ENCODE measurements around the gene DCTN3. TPM values are rescaled to one million over a fixed set of nuclear protein-coding genes. Genes with fewer than 3 reads are reported as not detected.

Gene DCTN3
- total RNA-seq, 1 donor from 2014 or later: 105 TPM

- H3K9me3 Mint-ChIP-seq (ENCODE audit: unreplicated experiment): no peaks in the 10 kb centered on the region
- peaks cover 84% of the 10 kb centered on the region for H3K27me3 Mint-ChIP-seq (ENCODE audit: unreplicated experiment)
- peaks cover 10% of the 10 kb centered on the region for H3K4me1 Mint-ChIP-seq (ENCODE audit: unreplicated experiment)
- no peak overlapping the region for H3K4me3 Mint-ChIP-seq (ENCODE audit: unreplicated experiment)
- H3K27ac Mint-ChIP-seq (ENCODE audit: unreplicated experiment): no peak overlapping the region
- no peak for DNase-seq (ENCODE audit: extremely low spot score, unreplicated experiment)
- no peak for TF ChIP-seq CTCF (IDR thresholded peaks at IDR 0.05)
- no peaks in the 10 kb centered on the region for H3K36me3 Mint-ChIP-seq (ENCODE audit: unreplicated experiment)
Measured at GRCh38 chr9:34584970-34585369, 35.3 kb downstream of the DCTN3 start.

GRCh38 chr9:34582787-34583186, 37.5 kb downstream of the DCTN3 start:
- no peaks in the 10 kb centered on the region for H3K36me3 Mint-ChIP-seq (ENCODE audit: unreplicated experiment)
- H3K27me3 Mint-ChIP-seq (ENCODE audit: unreplicated experiment): peaks cover 84% of the 10 kb centered on the region
- no peak overlapping the region for H3K27ac Mint-ChIP-seq (ENCODE audit: unreplicated experiment)
- no peak overlapping the region for H3K4me3 Mint-ChIP-seq (ENCODE audit: unreplicated experiment)
- peaks cover 3% of the 10 kb centered on the region for H3K4me1 Mint-ChIP-seq (ENCODE audit: unreplicated experiment)
- TF ChIP-seq CTCF (IDR thresholded peaks at IDR 0.05): no peak
- H3K9me3 Mint-ChIP-seq (ENCODE audit: unreplicated experiment): no peaks in the 10 kb centered on the region
- no peak for DNase-seq (ENCODE audit: extremely low spot score, unreplicated experiment)

- peaks cover 10% of the 10 kb centered on the region for H3K4me1 Mint-ChIP-seq (ENCODE audit: unreplicated experiment)
- H3K9me3 Mint-ChIP-seq (ENCODE audit: unreplicated experiment): no peaks in the 10 kb centered on the region
- H3K27ac Mint-ChIP-seq (ENCODE audit: unreplicated experiment): no peak overlapping the region
- no peak overlapping the region for H3K4me3 Mint-ChIP-seq (ENCODE audit: unreplicated experiment)
- H3K27me3 Mint-ChIP-seq (ENCODE audit: unreplicated experiment): peaks cover 82% of the 10 kb centered on the region
- no peak for DNase-seq (ENCODE audit: extremely low spot score, unreplicated experiment)
- H3K36me3 Mint-ChIP-seq (ENCODE audit: unreplicated experiment): no peaks in the 10 kb centered on the region
- TF ChIP-seq CTCF (IDR thresholded peaks at IDR 0.05): no peak
Measured at GRCh38 chr9:34581318-34581717, 39.0 kb downstream of the DCTN3 start.

GRCh38 chr9:34580358-34580757, 39.9 kb downstream of the DCTN3 start:
- H3K4me3 Mint-ChIP-seq (ENCODE audit: unreplicated experiment): no peak overlapping the region
- H3K36me3 Mint-ChIP-seq (ENCODE audit: unreplicated experiment): no peaks in the 10 kb centered on the region
- no peak for TF ChIP-seq CTCF (IDR thresholded peaks at IDR 0.05)
- H3K27me3 Mint-ChIP-seq (ENCODE audit: unreplicated experiment): peaks cover 80% of the 10 kb centered on the region
- no peak for DNase-seq (ENCODE audit: extremely low spot score, unreplicated experiment)
- H3K27ac Mint-ChIP-seq (ENCODE audit: unreplicated experiment): no peak overlapping the region
- no peaks in the 10 kb centered on the region for H3K9me3 Mint-ChIP-seq (ENCODE audit: unreplicated experiment)
- peaks cover 10% of the 10 kb centered on the region for H3K4me1 Mint-ChIP-seq (ENCODE audit: unreplicated experiment)

GRCh38 chr9:34579808-34580163, 40.5 kb downstream of the DCTN3 start:
- no peak for TF ChIP-seq CTCF (IDR thresholded peaks at IDR 0.05)
- Mint-ChIP-seq H3K27ac (ENCODE audit: unreplicated experiment) (no peak overlapping the region), H3K27me3 (ENCODE audit: unreplicated experiment) (peaks cover 78% of the 10 kb centered on the region), H3K4me1 (ENCODE audit: unreplicated experiment) (peaks cover 10% of the 10 kb centered on the region), H3K9me3 (ENCODE audit: unreplicated experiment) (no peaks in the 10 kb centered on the region), H3K4me3 (ENCODE audit: unreplicated experiment) (no peak overlapping the region), H3K36me3 (ENCODE audit: unreplicated experiment) (no peaks in the 10 kb centered on the region)
- DNase-seq (ENCODE audit: extremely low spot score, unreplicated experiment): no peak
